GM12878 (cell line): ENCODE results near the gene CASP4. TPM values are rescaled to one million over a fixed set of nuclear protein-coding genes. Genes with fewer than 3 reads are reported as not detected.
A peak's percentile ranks its signal among the peaks of the same experiment; 100 is the strongest.

Experiments used
- ASH2L ChIP-seq: fragments of 300-600, 200-600 bp; sonication (generic); IDR thresholded peaks from 2 replicates; pipeline ENCODE4 v1.6.1; 2017; ENCODE audit warnings: low read depth, mild to moderate bottlenecking, borderline replicate concordance
- ATF2 ChIP-seq: IDR thresholded peaks from 2 replicates; pipeline ENCODE4 v1.6.1; 2012; ENCODE audit warnings: low read length, inconsistent platforms
- BACH1 ChIP-seq: fragments of 450-650 bp; IDR thresholded peaks from 2 replicates; pipeline ENCODE4 v1.6.1; 2017; ENCODE audit warnings: mild to moderate bottlenecking, borderline replicate concordance
- CEBPZ ChIP-seq: fragments of 150-350 bp; IDR thresholded peaks from 2 replicates; pipeline ENCODE4 v1.6.1; 2016; ENCODE audit warnings: low read depth, low read length
- CHD2 ChIP-seq: IDR thresholded peaks from 2 replicates; pipeline ENCODE4 v1.6.1; 2011; ENCODE audit warnings: low read depth, low read length, improper control_type of control experiment, borderline replicate concordance
- E4F1 ChIP-seq: fragments of 450-650 bp; IDR thresholded peaks from 2 replicates; pipeline ENCODE4 v1.6.1; 2018; ENCODE audit warnings: borderline replicate concordance, mild to moderate bottlenecking; ENCODE audit not compliant: partially characterized antibody
- ETV6 ChIP-seq, 2 experiments: fragments of 450-650 bp in 1 of 2; IDR thresholded peaks in 1 of 2; conservative IDR thresholded peaks in 1 of 2; 2 replicates each; pipeline ENCODE4 v1.6.1; 2014; ENCODE audit warnings: antibody characterized with exemption in 1 of 2, borderline replicate concordance in 1 of 2, low read depth in 1 of 2, mild to moderate bottlenecking in 1 of 2, moderate library complexity in 1 of 2
- KDM1A ChIP-seq: fragments of 200-600 bp; sonication (generic); IDR thresholded peaks from 2 replicates; pipeline ENCODE4 v1.6.1; 2016; ENCODE audit warnings: borderline replicate concordance
- KLF5 ChIP-seq: fragments of 450-650 bp; IDR thresholded peaks from 2 replicates; pipeline ENCODE4 v1.6.1; 2014; ENCODE audit warnings: mild to moderate bottlenecking; ENCODE audit not compliant: partially characterized antibody
- MTA2 ChIP-seq: fragments of 450-650 bp; IDR thresholded peaks from 2 replicates; pipeline ENCODE4 v1.6.1; 2016; ENCODE audit warnings: low read depth, mild to moderate bottlenecking, moderate library complexity
- NFYA ChIP-seq: IDR thresholded peaks from 2 replicates; pipeline ENCODE4 v1.6.1; 2011; ENCODE audit warnings: low read depth, mild to moderate bottlenecking, low read length, improper control_type of control experiment, borderline replicate concordance
- PML ChIP-seq: IDR thresholded peaks from 2 replicates; pipeline ENCODE4 v1.6.1; 2012; ENCODE audit warnings: low read length, inconsistent platforms
- RELB ChIP-seq: fragments of 450-650 bp; IDR thresholded peaks from 2 replicates; pipeline ENCODE4 v1.6.1; 2017; ENCODE audit warnings: low read depth, mild to moderate bottlenecking, moderate library complexity
- REST ChIP-seq: IDR thresholded peaks from 2 replicates; pipeline ENCODE4 v1.6.1; 2012; ENCODE audit warnings: mild to moderate bottlenecking, low read depth, low read length
- RUNX3 ChIP-seq: IDR thresholded peaks from 2 replicates; pipeline ENCODE4 v1.6.1; 2012; ENCODE audit warnings: low read length, inconsistent platforms
- TCF12 ChIP-seq: IDR thresholded peaks from 2 replicates; pipeline ENCODE4 v1.6.1; 2011; ENCODE audit warnings: low read depth, mild to moderate bottlenecking, low read length
- TCF3 ChIP-seq: IDR thresholded peaks from 2 replicates; pipeline ENCODE4 v1.6.1; 2012; ENCODE audit warnings: low read depth, mild to moderate bottlenecking, low read length, borderline replicate concordance; ENCODE audit not compliant: insufficient read depth
- polyA plus RNA-seq, 11 experiments: library from polyadenylated mRNA; depleted of rRNA in 4 of 11; unstranded in 6 of 11; stranded (reverse) in 5 of 11; fragments of >200 nt; fragmentation: Nextera tagmentation in 4 of 11; fragmentation: Illumina TruSeq in 1 of 11; extraction: Ambion mirVana in 4 of 11; extraction: Trizol in 1 of 11; gene quantifications; 1 replicate in 1 of 11; 2 replicates in 10 of 11; pipeline versions ENCODE4 v1.2.1 to v1.2.3, GENCODE V29; 2011 to 2016; ENCODE audit warnings: inconsistent platforms in 2 of 11, missing spikeins in 2 of 11, low read depth in 1 of 11
- total RNA-seq, 4 experiments: library from RNA; depleted of rRNA in 3 of 4; stranded (reverse); fragments of >200 nt in 3 of 4; fragmentation: Illumina TruSeq in 1 of 4; extraction: Trizol in 1 of 4; gene quantifications; 2 replicates each; pipeline versions ENCODE4 v1.2.1 to v1.2.3, GENCODE V29; 2013 to 2021

The CASP4 gene
- total and polyA plus RNA-seq, 10 of the 15 experiments (the other 5 are each of a cell fraction or from before 2014, with no cell fraction given): 25.3 to 113 (median 50.0) TPM

GRCh38 chr11:104968355-104968855 lies at the start of gene CASP4 (continued):
- no peak for TF ChIP-seq REST
- no peak for TF ChIP-seq CEBPZ
- no peak for TF ChIP-seq BACH1
- TF ChIP-seq E4F1: no peak
- TF ChIP-seq TCF3: no peak
- TF ChIP-seq RUNX3: no peak
- 0 out of 2 replicates have a peak, but pooled peaks have one; percentile 21 for TF ChIP-seq RELB
- TF ChIP-seq KLF5: no peak
- no peak for TF ChIP-seq TCF12
- 0 out of 2 replicates have a peak, but pooled peaks have one; percentile 26 for TF ChIP-seq MTA2
- peak in 1 of 2 experiments; percentile 54; a peak in 1 of 4 replicates for TF ChIP-seq ETV6 (conservative IDR thresholded peaks at IDR 0.05 in 1 of 2, IDR thresholded peaks at IDR 0.05 in 1 of 2; ENCODE audit: borderline replicate concordance in 1 of 2, low read depth in 1 of 2)
- no peak for TF ChIP-seq CHD2
- no peak for TF ChIP-seq NFYA
- no peak for TF ChIP-seq KDM1A
- TF ChIP-seq ATF2: no peak
- peak; percentile 46; the same call in 1 of the 2 replicates for TF ChIP-seq PML
- no peak for TF ChIP-seq ASH2L
